Endothelial cell of umbilical vein (primary cell): ENCODE data around the gene ITPKB. TPM values are rescaled to one million over a fixed set of nuclear protein-coding genes. Genes with fewer than 3 reads are reported as not detected.

Experiments
- BruUV-seq: library from RNA; stranded (reverse); fragments of 400-500 nt; replicated peaks from 2 replicates; lab custom pipeline; 2021; lab: Mats Ljungman, UMichigan
- CTCF ChIA-PET: fragments of 300-600, 350-600 bp; sonication (Branson Sonifier 250); formaldehyde crosslinking; loops from one replicate; lab custom pipeline; 2021; ENCODE audit warnings: antibody characterized with exemption, inconsistent platforms; lab: Charles Lee
- POLR2A ChIA-PET: fragments of 300-600, 350-600 bp; sonication (Branson Sonifier 250); formaldehyde crosslinking; loops from one replicate; lab custom pipeline; 2021; ENCODE audit warnings: antibody characterized with exemption, inconsistent platforms; lab: Charles Lee
- DNase-seq: peaks from one replicate; pipeline ENCODE4 v3.0.0-alpha.2; 2011; ENCODE audit warnings: low read depth, low spot score
- FAIRE-seq: peaks from 2 replicates; lab custom pipeline; 2011; peaks lifted over from hg19 to GRCh38; lab: Jason Lieb, UNC
- H2AFZ ChIP-seq: 2 replicates; pipeline ENCODE4 v1.6.0; 2012; ENCODE audit warnings: low read depth, low read length, control low read depth, inconsistent platforms
- H3K27ac ChIP-seq: 2 replicates; pipeline ENCODE4 v1.5.1; 2011; ENCODE audit warnings: low read depth, mild to moderate bottlenecking, control low read depth, low read length, moderate library complexity; ENCODE audit not compliant: insufficient read depth
- H3K27me3 ChIP-seq, 2 experiments: 2 replicates each; pipeline versions ENCODE4 v1.6.0 to v1.6.1; 2011; ENCODE audit warnings: low read length in 2 of 2, mixed read lengths in 1 of 2; ENCODE audit not compliant: control insufficient read depth in 2 of 2, insufficient read depth in 2 of 2
- H3K36me3 ChIP-seq, 2 experiments: 2 replicates in 1 of 2; 3 replicates in 1 of 2; pipeline ENCODE4 v1.5.1; 2011; ENCODE audit warnings: low read length in 2 of 2, mild to moderate bottlenecking in 1 of 2, moderate library complexity in 1 of 2; ENCODE audit not compliant: control insufficient read depth in 2 of 2, insufficient read depth in 2 of 2; ENCODE audit errors: extremely low read depth in 1 of 2
- H3K4me1 ChIP-seq: 3 replicates; pipeline ENCODE4 v1.5.1; 2011; ENCODE audit warnings: mild to moderate bottlenecking, low read length; ENCODE audit not compliant: control insufficient read depth, insufficient read depth; ENCODE audit errors: extremely low read depth
- H3K4me2 ChIP-seq: 2 replicates; pipeline ENCODE4 v1.6.1; 2011; ENCODE audit warnings: low read length, control low read depth, mixed read lengths; ENCODE audit not compliant: insufficient read depth
- H3K4me3 ChIP-seq, 3 experiments: fragments of 200-600 bp in 1 of 3; sonication (generic), shearing (Covaris generic) in 1 of 3; replicated peaks in 1 of 3; 2 replicates each; pipeline ENCODE4 v1.5.1; 2011 to 2016; ENCODE audit warnings: control low read depth in 3 of 3, low read length in 3 of 3, mild to moderate bottlenecking in 2 of 3, inconsistent platforms in 1 of 3, low read depth in 1 of 3, moderate library complexity in 1 of 3; ENCODE audit not compliant: insufficient read depth in 1 of 3
- H3K79me2 ChIP-seq: 2 replicates; pipeline ENCODE4 v1.6.0; 2012; ENCODE audit warnings: low read length, inconsistent platforms; ENCODE audit not compliant: control insufficient read depth, insufficient read depth
- H3K9ac ChIP-seq: replicated peaks from 2 replicates; pipeline ENCODE3; 2011; ENCODE audit warnings: low read length, control low read depth; ENCODE audit not compliant: insufficient read depth; ENCODE audit errors: extremely low read depth
- H3K9me1 ChIP-seq: replicated peaks from 3 replicates; pipeline ENCODE4 v1.6.0; 2011; ENCODE audit warnings: mild to moderate bottlenecking, low read length; ENCODE audit not compliant: control insufficient read depth, insufficient read depth; ENCODE audit errors: extremely low read depth
- H3K9me3 ChIP-seq: replicated peaks from 2 replicates; pipeline ENCODE4 v1.5.1; 2012; ENCODE audit warnings: low read length, inconsistent platforms; ENCODE audit not compliant: control insufficient read depth, insufficient read depth
- H4K20me1 ChIP-seq: replicated peaks from 2 replicates; pipeline ENCODE3; 2011; ENCODE audit warnings: mild to moderate bottlenecking, low read length; ENCODE audit not compliant: control insufficient read depth, insufficient read depth; ENCODE audit errors: extremely low read depth
- POLR2A ChIP-seq: IDR thresholded peaks from 2 replicates; pipeline ENCODE4 v1.6.1; 2012; ENCODE audit warnings: low read depth, mild to moderate bottlenecking, control low read depth, low read length
- POLR2AphosphoS5 ChIP-seq: IDR thresholded peaks from 2 replicates; pipeline ENCODE4 v1.6.1; 2012; ENCODE audit warnings: low read depth, mild to moderate bottlenecking, control low read depth, low read length, moderate library complexity; ENCODE audit not compliant: insufficient read depth
- dilution Hi-C: fragments of 300-500 bp; cut with MboI; formaldehyde crosslinking; loops from one replicate; pipeline ENCODE4 v1.15.0; 2019; ENCODE audit warnings: low sequenced_read_pairs; ENCODE audit not compliant: extremely low pct_ligation_motif_present
- intact Hi-C: fragments of 100-400 bp; cut with micrococcal nuclease; formaldehyde crosslinking; loops from one replicate; pipeline ENCODE4 v1.10.0; 2022
- polyA plus RNA-seq, 4 experiments: library from polyadenylated mRNA; depleted of rRNA in 3 of 4; stranded (reverse) in 3 of 4; unstranded in 1 of 4; fragments of >200 nt; gene quantifications; 2 replicates each; pipeline versions ENCODE4 v1.2.1 to v1.2.3, GENCODE V29; 2011 to 2012; ENCODE audit warnings: missing spikeins in 1 of 4
- total RNA-seq: library from RNA; stranded (reverse); gene quantifications from 2 replicates; pipeline ENCODE4 v1.2.3, GENCODE V29; 2021
- TF ChIP-seq, protein P1 (sequence below): IDR thresholded peaks from 2 replicates; pipeline ENCODE4 v1.6.1; 2011; ENCODE audit not compliant: insufficient read depth, insufficient read length

Gene ITPKB
- total and polyA plus RNA-seq, 2 donors (not counting 3 experiments of a cell fraction or from before 2014, with no cell fraction given): 7.7 to 34.8 TPM

- Histone ChIP-seq H3K79me2 (no peaks in the 10 kb centered on the region), H4K20me1 (no peaks in the 10 kb centered on the region), H3K4me1 (peaks cover 18% of the 10 kb centered on the region), H3K4me3 (peak overlapping the region in 2 of 3 experiments; percentile 7 to 16), H3K27ac (no peak overlapping the region), H3K27me3 (no peaks in the 10 kb centered on the region), H3K9me1 (no peaks in the 10 kb centered on the region), H3K4me2 (peak overlapping the region; percentile 55), H3K36me3 (no peaks in the 10 kb centered on the region), H3K9me3 (no peaks in the 10 kb centered on the region), H3K9ac (peak overlapping the region; percentile 41), H2AFZ (peak overlapping the region; percentile 50)
- ChIA-PET CTCF (interaction anchor here (0.9 to 1.8 kb wide), 5 partner anchors 9 to 54 kb away, joined by 3 to 7 read pairs (median 3); no protein-coding TSS in a partner anchor), POLR2A (no interaction called here)
- no peak for TF ChIP-seq POLR2AphosphoS5
- TF ChIP-seq, protein P1, sequence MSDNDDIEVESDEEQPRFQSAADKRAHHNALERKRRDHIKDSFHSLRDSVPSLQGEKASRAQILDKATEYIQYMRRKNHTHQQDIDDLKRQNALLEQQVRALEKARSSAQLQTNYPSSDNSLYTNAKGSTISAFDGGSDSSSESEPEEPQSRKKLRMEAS: peak; percentile 34
- FAIRE-seq (peak; percentile 62), DNase-seq (peak; percentile 56)
- dilution Hi-C loops (no loop called here), intact Hi-C loops (no loop called here)
- no TSS peak for BruUV-seq
These were observed 59.1 kb downstream of the ITPKB start for GRCh38 chr1:226679853-226680516.

- H3K79me2 ChIP-seq: no peaks in the 10 kb centered on the region
- no peaks in the 10 kb centered on the region for H3K9me3 ChIP-seq
- no peak overlapping the region for H3K9ac ChIP-seq
- BruUV-seq: no TSS peak
- intact Hi-C loops: no loop called here
- no peaks in the 10 kb centered on the region for H3K9me1 ChIP-seq
- H3K27me3 ChIP-seq: no peaks in the 10 kb centered on the region
- TF ChIP-seq POLR2A: no peak
- no peak overlapping the region for H3K4me3 ChIP-seq
- FAIRE-seq (no peak), DNase-seq (no peak)
- no peaks in the 10 kb centered on the region for H3K36me3 ChIP-seq
- no peaks in the 10 kb centered on the region for H4K20me1 ChIP-seq
- H2AFZ ChIP-seq: no peak overlapping the region
- H3K27ac ChIP-seq: no peak overlapping the region
- peaks cover 18% of the 10 kb centered on the region for H3K4me1 ChIP-seq
- ChIA-PET POLR2A (no interaction called here), CTCF (interaction anchor here (1.3 kb wide), 1 partner anchor 15 kb away, joined by 4 read pairs; no protein-coding TSS in a partner anchor)
- H3K4me2 ChIP-seq: no peak overlapping the region
- dilution Hi-C loops: no loop called here
These were observed 59.8 kb downstream of the ITPKB start for GRCh38 chr1:226679262-226679661.
